Lower leg skin (tissue), 4 donors: Measurements from ENCODE around the gene DNAL1. TPM values are rescaled to one million over a fixed set of nuclear protein-coding genes. Genes with fewer than 3 reads are reported as not detected.

ENCODE experiments used
- DNase-seq, 2 donors: peaks; one replicate each; pipeline ENCODE4 v3.0.0-alpha.2; 2019; ENCODE audit warnings: low spot score in 2 of 2
- H3K4me3 ChIP-seq: fragments of 200-600 bp; sonication (generic); 2 replicates; pipeline ENCODE4 v1.5.1; 2017; ENCODE audit warnings: mild to moderate bottlenecking, low read depth; ENCODE audit not compliant: poor library complexity, severe bottlenecking
- POLR2A ChIP-seq, 2 donors: fragments of 450-650 bp; IDR thresholded peaks; one replicate each; pipeline ENCODE4 v1.6.1; 2016 to 2017; ENCODE audit warnings: antibody characterized with exemption in 2 of 2, mild to moderate bottlenecking in 1 of 2, moderate library complexity in 1 of 2
- WGBS, 2 donors: methylation state at CpG; one replicate each; pipeline ENCODE4 v1.1.5; 2018; 5-methylcytosine and 5-hydroxymethylcytosine counted together
- intact Hi-C: fragments of 100-400 bp; cut with DNase I; formaldehyde crosslinking; loops from one replicate; pipeline ENCODE4 v1.15.0; 2023; ENCODE audit warnings: low total_unique reads
- total RNA-seq, 4 donors: library from RNA; depleted of rRNA; stranded (reverse); fragments of >200 nt; gene quantifications; one replicate each; pipeline ENCODE4 v1.1.0, GENCODE V29; 2016
- TF ChIP-seq, protein P1 (sequence below), 3 donors: fragments of 450-650 bp; IDR thresholded peaks; one replicate each; pipeline ENCODE4 v1.5.1; 2016; ENCODE audit warnings: antibody characterized with exemption in 3 of 3, mild to moderate bottlenecking in 3 of 3, moderate library complexity in 2 of 3

Gene DNAL1
- total RNA-seq, 4 donors from 2014 or later: 1.3 to 5.4 (median 3.1) TPM

DNA sequence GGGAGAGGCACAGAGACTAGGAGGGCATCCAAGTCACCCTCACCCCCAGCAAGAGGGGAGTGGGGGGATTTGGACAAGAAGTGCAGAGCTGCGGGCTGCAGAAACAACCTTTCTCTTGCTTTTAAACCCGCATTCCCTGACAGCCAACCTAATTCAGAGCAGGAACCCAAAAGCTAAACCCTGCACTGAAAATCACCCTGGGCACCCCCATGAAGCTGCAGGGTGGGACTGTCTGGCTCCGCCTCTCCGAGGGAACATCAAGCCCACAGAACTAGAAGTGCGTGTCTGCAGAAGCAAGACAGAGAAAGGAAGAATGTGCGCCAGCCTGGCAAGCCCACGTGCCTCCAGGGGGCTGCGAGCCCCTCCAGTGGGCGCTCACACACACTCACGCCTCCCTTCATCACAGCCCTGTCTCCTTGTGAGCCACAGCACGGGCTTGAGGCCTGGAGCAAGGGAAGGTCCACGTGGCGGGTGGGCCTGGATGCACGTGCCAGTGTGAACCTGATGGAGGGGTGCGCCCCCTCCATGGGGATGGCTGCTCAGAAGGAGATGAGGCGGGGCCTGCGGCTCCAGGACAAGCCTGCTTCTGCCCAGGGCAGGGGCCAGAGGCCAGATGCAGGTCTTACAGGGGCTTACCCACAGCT lies 97.2 kb downstream of the DNAL1 start:
- no peak overlapping the region for H3K4me3 ChIP-seq
- WGBS, 2 donors: 8 to 20% methylated on average over 15 to 17 of the region's 17 CpGs
- intact Hi-C loops: no loop called here
- peak in 1 of 2 donors; percentile 89 for DNase-seq
- no peak for TF ChIP-seq POLR2A (IDR thresholded peaks at IDR 0.05)
- TF ChIP-seq, protein P1, sequence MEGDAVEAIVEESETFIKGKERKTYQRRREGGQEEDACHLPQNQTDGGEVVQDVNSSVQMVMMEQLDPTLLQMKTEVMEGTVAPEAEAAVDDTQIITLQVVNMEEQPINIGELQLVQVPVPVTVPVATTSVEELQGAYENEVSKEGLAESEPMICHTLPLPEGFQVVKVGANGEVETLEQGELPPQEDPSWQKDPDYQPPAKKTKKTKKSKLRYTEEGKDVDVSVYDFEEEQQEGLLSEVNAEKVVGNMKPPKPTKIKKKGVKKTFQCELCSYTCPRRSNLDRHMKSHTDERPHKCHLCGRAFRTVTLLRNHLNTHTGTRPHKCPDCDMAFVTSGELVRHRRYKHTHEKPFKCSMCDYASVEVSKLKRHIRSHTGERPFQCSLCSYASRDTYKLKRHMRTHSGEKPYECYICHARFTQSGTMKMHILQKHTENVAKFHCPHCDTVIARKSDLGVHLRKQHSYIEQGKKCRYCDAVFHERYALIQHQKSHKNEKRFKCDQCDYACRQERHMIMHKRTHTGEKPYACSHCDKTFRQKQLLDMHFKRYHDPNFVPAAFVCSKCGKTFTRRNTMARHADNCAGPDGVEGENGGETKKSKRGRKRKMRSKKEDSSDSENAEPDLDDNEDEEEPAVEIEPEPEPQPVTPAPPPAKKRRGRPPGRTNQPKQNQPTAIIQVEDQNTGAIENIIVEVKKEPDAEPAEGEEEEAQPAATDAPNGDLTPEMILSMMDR (IDR thresholded peaks at IDR 0.05): no peak

DNA sequence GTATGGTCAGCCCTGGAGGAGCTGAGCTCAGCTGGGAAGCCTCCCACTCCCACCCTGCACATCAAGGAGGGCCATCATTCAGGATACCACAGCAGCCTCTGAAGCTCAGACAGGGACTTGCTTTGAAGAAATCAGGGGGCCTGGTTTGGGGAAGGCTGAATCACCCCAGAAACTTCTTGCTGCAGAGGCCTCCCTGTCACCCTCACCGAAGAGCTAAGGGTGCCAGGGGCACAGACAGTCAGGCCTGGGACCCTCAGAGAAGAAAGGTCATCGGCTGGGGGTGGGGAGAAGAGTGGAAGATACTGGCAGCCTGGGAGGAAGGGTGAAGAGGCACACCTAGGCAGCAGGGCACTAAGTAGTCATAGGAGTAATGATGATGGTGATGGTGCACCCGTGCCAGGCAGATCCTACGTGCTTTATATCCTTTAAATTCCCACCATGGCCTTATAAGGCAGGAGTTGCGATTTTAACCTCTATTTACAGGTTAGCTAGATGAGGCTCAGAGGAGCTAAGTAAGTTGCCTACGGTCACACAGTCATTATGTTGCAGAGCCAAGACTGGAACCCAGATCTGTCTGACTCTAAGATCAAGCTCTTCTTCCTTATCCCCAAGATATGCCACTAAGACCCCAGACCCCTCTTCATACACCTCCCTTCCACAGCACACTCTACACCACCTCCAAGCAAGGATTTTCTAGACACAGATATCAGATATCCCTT lies 97.9 kb downstream of the DNAL1 start:
- H3K4me3 ChIP-seq: no peak overlapping the region
- TF ChIP-seq, protein P1 (IDR thresholded peaks at IDR 0.05): no peak
- no peak for TF ChIP-seq POLR2A (IDR thresholded peaks at IDR 0.05)
- 37 to 42% methylated on average over 6 of the region's 6 CpGs for WGBS, 2 donors
- intact Hi-C loops: no loop called here
- DNase-seq: no peak

- no peak for TF ChIP-seq POLR2A (IDR thresholded peaks at IDR 0.05)
- TF ChIP-seq, protein P1 (IDR thresholded peaks at IDR 0.05): no peak
- 23 to 42% methylated on average over 11 of the region's 11 CpGs for WGBS, 2 donors
- peak in 1 of 2 donors; percentile 90 for DNase-seq
- intact Hi-C loops: no loop called here
- no peak overlapping the region for H3K4me3 ChIP-seq
Observed at GRCh38 chr14:73743431-73743931, 98.7 kb downstream of the DNAL1 start.

DNA sequence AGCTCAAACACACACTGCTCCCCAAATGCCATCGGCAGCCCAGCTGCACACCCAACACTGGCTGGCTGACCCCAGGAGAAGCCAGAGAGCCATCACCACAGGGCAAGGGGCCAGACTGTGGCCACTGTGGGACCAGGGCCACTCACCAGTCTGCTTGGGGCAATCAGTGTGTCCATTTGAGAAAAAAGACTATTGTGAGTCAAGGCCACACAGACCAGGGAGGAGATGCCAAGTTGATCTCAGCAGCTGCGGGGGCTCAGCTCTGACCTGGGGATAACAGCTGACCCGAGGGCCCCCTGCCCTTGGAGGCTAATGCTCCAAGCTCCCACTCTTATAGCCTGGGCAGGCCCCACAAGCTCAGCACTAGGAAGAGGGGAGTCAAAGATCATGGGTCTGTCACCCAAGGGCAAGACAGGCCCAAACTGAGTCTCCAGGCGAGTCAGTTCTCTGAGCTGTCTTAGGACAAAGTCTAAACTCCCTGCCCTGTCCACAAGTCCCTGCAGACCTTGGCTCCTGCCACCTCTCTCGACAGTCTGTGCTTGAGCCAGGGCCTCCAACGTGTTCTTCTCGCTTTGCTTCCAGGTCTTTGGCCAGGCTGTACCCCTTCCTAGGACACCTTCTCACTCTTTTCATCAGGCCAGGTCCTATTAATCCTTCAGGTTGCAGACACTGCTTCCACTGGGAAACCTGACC lies 99.5 kb downstream of the DNAL1 start:
- 35 to 36% methylated on average over 6 to 7 of the region's 7 CpGs for WGBS, 2 donors
- TF ChIP-seq POLR2A (IDR thresholded peaks at IDR 0.05): no peak
- TF ChIP-seq, protein P1 (IDR thresholded peaks at IDR 0.05): no peak
- no peak overlapping the region for H3K4me3 ChIP-seq
- no peak for DNase-seq
- intact Hi-C loops: no loop called here

GRCh38 chr14:73744874-73745529 lies 100.2 kb downstream of the DNAL1 start:
- DNase-seq: peak; percentile 82 to 92
- 31 to 52% methylated on average over 6 of the region's 6 CpGs for WGBS, 2 donors
- no peak overlapping the region for H3K4me3 ChIP-seq
- intact Hi-C loops: no loop called here
- TF ChIP-seq, protein P1 (IDR thresholded peaks at IDR 0.05): no peak
- no peak for TF ChIP-seq POLR2A (IDR thresholded peaks at IDR 0.05)
